Head of caudate nucleus (tissue), 42 donors: ENCODE data around the gene C8G.
A peak's percentile ranks its signal among the peaks of the same experiment; 100 is the strongest.

Source experiments
- DNase-seq, 42 donors: peaks; one replicate each; pipeline versions ENCODE4 v3.0.0 to v3.0.0-alpha.2; 2020 to 2021; ENCODE audit warnings: mixed read lengths in 7 of 42
- intact Hi-C: fragments of 100-400 bp; cut with DNase I; formaldehyde crosslinking; loops from one replicate; pipeline ENCODE4 v1.15.0; 2022

C8G gene

GRCh38 chr9:136949239-136949816 is 4.3 kb downstream of the C8G start:
- DNase-seq, result no peak
- intact Hi-C loops, result loop anchor here (10.0 kb wide), 1 partner anchor 65 kb away; the partner anchor contains the start of gene TRAF2

DNA sequence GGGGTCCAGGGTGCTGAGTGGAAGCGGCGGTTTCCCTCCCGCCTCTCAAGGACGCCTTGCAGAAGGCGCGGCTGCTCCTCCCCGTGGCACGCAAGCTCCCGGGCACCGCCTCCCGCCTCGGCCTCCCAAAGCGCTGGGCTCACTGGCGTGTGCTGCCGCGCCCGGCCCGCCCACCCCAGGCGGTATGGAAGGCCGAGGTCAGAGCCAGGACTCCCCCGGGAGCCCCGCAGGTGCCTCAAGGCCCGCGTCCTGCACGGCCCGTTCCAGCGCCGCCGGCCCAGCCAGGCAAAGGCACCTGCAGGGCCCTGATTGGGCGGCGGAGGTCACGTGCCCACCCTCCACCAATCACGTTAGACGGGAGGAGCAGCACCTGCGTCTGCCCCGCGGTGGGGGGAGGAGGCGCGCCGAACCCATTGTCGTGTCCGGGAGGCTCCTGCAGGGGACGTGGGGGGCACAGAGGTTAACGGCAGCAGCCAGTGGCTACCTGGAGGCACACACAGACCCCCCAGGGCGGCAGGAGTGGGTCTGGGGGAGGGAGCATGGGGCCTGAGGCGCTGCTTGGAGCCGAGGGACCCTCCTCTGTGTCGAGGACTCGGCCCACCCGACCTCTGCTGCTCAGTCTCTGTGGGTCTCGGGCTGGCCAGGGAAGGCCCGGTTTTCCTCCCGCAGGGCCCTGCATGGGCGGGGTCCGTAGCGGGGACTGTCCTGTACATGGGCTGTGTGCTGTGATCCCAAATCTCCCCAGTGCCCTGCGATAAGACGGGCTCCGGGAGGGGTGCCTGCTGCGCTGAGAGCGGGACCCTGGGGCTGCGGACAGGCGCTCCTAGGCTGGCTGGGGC is 5.0 kb downstream of the C8G start:
- intact Hi-C loops, result loop anchor here (5.0 to 10.0 kb wide), 3 partner anchors 65 to 158 kb away; partner anchors contain the start of genes TMEM141 and TRAF2
- peak; percentile 95 to 100 (median 99) for DNase-seq

- intact Hi-C loops, result loop anchor here (5.0 kb wide), 2 partner anchors 87 to 158 kb away; partner anchors contain the start of gene TMEM141
- DNase-seq, result peak in 2 of 42 donors; percentile 21 to 29
Observed at GRCh38 chr9:136950656-136951276, 5.7 kb downstream of the C8G start.

DNA sequence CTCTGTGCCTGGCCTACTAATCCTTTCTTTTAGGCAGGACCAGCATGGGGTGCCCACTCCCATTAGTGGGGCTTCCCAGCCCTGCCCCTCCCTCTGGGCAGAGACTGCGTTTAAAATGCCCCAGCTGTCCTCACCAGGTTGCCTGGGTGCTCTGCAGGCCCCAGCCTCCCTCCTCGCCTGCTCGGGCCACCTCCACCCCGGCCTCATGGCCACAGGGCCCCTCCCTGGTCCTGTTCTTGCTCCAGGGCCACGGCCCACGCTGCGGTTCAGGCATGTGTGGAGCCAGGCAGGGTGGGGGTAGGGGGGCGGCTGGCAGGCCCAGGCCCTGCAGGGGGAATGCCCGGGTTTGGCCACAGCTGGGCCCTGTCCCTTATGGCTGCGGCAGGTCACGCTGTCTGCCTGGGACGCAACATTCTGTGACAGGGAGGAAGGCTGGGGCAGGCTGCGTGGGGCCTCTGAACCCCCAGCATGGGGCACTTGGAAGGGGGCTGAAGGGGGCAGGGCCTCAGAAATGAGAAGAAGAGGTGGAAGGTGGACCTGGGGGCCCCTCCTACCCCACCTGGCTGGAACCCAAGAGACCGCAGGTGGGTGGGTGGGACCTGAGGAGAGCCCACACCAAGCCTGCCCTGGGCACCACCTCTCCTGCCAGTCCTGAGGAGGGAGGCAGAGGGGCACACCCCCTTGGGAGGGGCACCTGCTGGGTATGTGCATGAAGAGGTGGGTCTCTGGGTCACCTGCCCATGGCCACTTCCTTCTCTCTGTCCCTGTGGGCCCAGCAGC is 6.7 kb downstream of the C8G start, which contains the start of gene LCN12:
LCN12 (plus strand) TSS at position 733 of the 780 bp plus-strand sequence. CDS start 55 bp downstream, outside the sequence.
- peak in 1 of 42 donors; percentile 6 for DNase-seq

DNA sequence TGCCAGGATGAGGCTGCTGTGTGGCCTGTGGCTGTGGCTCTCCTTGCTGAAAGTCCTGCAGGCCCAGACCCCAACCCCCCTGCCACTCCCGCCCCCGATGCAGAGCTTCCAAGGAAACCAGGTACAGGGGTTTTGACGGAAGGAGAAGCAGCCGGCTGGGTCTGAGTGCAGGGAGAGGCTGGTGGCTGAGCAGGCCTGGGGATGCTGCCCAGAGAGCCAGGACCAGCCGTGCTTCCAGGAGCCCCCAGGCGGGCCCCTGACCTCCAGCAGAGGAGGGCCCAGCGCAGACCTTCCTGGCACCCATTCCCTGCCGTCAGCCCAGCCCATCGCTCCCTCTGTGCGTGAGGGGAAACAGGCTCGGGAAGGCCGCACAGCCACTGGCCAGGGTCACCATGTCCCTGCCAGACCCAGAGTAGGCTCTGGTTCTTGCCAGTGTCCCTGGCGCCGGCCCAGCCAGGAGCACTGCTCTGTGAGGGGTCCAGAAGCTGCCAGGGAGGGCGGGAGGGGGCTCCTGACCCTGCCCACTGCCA is 7.3 kb downstream of the C8G start:
- DNase-seq, result peak in 18 of 42 donors; percentile 38 to 78 (median 60)
- intact Hi-C loops, result loop anchor here (5.0 kb wide), 2 partner anchors 85 to 160 kb away; partner anchors contain the start of gene TMEM141

More for the DNA sequence above, 6.7 kb downstream of the C8G start, which contains the start of gene LCN12:
- intact Hi-C loops, result loop anchor here (5.0 kb wide), 2 partner anchors 86 to 159 kb away; partner anchors contain the start of gene TMEM141

DNA sequence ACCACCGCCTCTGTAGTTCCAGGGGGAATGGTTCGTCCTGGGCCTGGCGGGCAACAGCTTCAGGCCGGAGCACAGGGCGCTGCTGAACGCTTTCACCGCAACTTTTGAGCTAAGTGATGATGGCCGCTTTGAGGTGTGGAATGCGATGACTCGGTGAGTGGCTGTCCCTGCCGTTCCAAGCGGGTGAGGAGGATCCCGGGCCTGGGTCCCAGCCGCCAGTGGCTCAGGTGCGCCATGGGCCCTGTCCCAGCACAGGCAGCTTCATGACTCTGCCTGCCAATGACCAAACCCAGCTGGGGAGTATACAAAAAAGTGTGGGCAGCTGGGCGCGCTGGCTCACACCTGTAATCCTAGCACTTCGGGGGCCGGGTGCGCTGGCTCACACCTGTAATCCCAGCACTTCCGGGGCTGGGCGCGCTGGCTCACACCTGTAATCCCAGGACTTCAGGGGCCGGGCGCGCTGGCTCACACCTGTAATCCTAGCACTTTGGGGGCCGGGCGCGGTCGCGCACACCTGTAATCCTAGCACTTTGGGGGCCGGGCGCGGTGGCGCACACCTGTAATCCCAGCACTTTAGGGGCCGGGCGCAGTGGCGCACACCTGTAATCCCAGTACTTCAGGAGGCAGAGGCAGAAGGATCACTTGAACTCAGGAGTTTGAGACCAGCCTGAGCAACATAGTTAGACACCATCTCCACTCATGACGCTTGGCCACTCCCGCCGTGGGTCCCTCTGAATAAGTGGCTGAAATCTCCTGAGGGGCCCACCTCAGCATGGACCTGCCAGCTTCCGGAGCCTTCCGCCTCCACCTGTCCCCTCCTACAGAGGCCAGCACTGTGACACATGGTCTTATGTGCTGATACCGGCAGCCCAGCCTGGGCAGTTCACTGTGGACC is 8.1 kb downstream of the C8G start:
- no peak for DNase-seq
- intact Hi-C loops, result loop anchor here (5.0 kb wide), 2 partner anchors 84 to 161 kb away; partner anchors contain the start of gene TMEM141

- intact Hi-C loops, result loop anchor here (5.0 kb wide), 2 partner anchors 83 to 162 kb away; partner anchors contain the start of gene TMEM141
- DNase-seq, result no peak
Observed at GRCh38 chr9:136953771-136954269, 8.8 kb downstream of the C8G start.

DNA sequence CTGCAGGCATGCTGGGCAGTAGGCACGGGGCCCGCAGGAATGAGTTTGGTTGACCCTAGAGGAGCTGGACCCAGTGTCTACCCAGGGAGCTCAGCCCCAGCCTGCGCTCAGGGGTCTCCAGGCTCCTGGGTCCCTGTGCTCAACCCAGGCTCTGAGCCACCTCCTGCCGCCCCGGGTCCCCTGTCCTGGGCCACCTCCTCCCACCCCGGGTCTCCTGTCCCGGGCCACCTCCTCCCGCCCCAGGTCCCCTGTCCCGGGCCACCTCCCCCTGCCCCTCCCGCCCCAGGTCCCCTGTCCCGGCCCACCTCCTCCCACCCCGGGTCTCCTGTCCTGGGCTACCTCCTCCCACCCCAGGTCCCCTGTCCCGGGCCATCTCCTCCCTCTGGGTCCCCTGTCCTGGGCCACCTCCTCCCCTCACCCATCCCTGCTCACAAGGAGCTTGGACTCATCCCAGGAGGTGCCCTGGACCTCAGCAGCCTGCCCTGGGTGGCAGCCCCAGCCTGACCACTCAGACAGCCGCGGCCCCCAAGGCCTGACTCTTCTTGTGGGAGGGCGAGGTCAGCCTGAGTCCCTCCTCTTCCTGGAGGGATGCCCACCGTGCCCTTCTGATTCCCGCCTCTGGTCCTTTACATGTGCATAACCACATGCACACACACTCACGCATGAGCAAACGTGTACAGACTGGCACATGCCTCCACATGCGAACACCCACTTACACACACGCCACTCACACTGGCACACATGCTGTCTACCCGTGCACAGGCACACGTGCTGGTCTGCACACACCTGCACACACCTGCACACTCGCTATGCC is 9.4 kb downstream of the C8G start:
- DNase-seq, result peak in 1 of 42 donors; percentile 0
- intact Hi-C loops, result loop anchor here (5.0 kb wide), 2 partner anchors 83 to 162 kb away; partner anchors contain the start of gene TMEM141

DNA sequence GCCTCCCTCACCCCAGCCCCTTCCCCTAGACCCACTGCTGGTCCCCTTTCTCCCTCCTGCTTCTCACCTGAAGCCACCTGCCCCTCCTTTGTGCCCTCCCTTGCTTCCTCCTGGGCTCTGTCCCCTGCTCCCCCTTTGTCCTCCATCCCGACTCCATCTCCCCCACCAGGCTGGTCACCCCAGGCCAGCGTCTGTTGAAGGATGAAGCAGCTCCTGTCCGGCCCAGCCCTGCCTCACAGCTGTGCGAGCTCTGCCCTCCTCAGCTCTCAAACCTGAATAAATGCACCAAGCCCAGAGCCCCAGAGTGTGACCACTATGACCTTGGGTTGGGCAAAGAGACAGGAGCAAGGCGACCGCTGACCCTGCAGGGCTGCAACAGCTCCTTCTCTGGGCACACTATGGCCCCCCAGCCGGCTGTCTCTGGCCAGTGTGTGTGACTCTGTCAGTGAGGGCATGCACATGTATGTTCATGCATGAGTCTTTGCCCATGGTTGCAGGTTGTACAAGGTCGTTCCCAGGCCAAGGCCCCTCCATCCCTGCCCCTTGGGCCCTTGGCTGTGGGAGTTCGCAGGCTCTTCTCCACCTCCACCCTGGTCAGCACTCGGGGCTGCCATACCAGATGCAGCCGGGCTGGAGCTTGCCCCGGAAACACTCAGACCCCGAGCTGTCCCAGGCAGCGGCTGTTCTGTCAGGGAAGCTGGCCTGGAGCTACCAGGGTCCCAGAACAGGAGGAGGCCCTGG is 10.3 kb downstream of the C8G start:
- DNase-seq, result peak in 1 of 42 donors; percentile 1
- intact Hi-C loops, result no loop called here

DNA sequence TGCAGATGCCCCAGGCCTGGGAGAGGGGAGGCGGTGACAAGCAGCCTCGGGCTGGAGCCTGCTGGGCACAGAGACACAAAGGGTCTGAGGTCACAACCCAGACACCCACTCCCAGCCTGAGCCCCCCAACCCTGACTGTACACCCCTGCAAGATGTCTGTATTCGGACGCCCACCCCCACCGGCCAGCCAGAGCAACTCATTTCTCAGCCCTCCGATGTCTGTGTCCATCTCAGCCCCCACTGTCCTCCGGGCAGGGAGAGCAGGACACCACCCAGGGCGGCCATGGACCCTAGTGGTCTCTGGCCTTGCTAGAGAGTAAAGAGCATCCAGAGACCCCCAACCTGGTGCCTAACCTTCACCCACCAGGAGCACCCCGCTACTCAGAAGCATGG is 10.9 kb downstream of the C8G start:
- intact Hi-C loops, result no loop called here
- no peak for DNase-seq

DNA sequence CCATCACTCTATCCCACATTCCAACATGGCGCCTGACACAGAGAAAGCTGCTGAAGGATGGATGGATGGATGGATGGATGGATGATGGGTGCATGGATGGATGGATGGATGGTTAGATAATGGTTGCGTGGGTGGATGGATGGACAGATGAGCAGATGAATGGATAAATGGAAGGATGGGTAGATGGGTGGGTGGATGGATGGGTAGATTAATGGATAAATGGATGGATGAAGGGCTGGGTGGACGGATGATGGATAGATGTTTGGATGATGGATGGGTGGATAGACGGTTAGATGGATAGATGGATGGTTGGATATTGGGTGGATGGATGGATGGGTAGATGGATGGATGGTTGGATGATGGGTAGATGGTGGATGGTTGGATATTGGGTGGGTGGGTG is 11.6 kb downstream of the C8G start:
- intact Hi-C loops, result no loop called here
- no peak for DNase-seq

DNA sequence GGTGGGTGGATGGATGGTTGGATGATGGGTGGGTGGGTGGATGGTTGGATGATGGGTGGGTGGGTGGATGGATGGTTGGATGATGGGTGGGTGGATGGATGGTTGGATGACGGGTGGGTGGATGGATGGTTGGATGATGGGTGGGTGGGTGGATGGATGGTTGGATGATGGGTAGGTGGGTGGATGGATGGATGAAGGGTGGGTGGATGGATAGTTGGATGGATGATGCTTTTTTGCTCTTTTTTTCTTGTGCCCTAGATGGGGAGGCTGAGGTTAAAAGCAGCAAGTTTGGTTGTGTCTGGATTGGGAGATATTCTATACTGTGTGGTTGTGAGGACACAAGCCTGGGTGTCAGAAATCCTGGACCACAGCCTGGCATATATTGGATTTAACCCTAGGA is 12.4 kb downstream of the C8G start:
- intact Hi-C loops, result no loop called here
- DNase-seq, result no peak

DNA sequence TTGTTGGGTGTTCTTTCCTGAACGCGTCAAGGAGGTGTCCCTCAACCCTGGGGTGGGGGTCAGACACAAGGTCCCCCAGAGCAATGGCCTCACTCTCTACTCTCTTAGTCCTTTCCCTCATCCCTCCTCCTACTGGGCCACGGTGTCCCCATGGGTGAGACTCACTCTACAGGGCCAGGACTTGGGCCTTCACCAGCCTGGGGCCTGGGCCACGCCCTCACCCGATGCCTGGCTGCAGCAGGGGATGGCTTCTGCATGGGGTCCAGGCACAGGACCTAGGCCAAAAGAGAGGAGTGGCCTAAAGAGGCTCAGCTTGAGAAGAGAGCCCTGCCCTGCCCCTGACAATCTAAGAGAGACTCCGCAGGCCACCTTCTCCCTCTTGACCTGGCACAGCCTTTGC is 12.9 kb downstream of the C8G start:
- DNase-seq, result no peak
- intact Hi-C loops, result no loop called here

GRCh38 chr9:136958473-136958872 is 13.4 kb downstream of the C8G start:
- intact Hi-C loops, result no loop called here

More at GRCh38 chr9:136958473-136958872, 13.4 kb downstream of the C8G start:
- DNase-seq, result no peak
